Measurements from ENCODE around the gene CDADC1.
A peak's percentile ranks its signal among the peaks of the same experiment; 100 is the strongest.
"Not testable (repeated sequence)": the region's sequence is repeated elsewhere in the genome, so short reads cannot be mapped to it uniquely, and the experiment has no call there.

CDADC1 gene

GRCh38 chr13:49278211-49278610, 30.5 kb downstream of the CDADC1 start:
- H3K27ac ChIP-seq, result no peak overlapping the region
- TF ChIP-seq CTCF (conservative IDR thresholded peaks at IDR 0.05), result no peak

- no peak overlapping the region for H3K27ac ChIP-seq
- no peak for TF ChIP-seq CTCF (conservative IDR thresholded peaks at IDR 0.05)
Measured at GRCh38 chr13:49279112-49279511, 31.4 kb downstream of the CDADC1 start.

- H3K27ac ChIP-seq, result no peak overlapping the region
- no peak for TF ChIP-seq CTCF (conservative IDR thresholded peaks at IDR 0.05)
Measured at GRCh38 chr13:49279885-49280284, 32.2 kb downstream of the CDADC1 start.

GRCh38 chr13:49287995-49288394, 40.3 kb downstream of the CDADC1 start:
- no peak overlapping the region for H3K27ac ChIP-seq
- no peak for TF ChIP-seq CTCF (conservative IDR thresholded peaks at IDR 0.05)

GRCh38 chr13:49288458-49288857, 40.7 kb downstream of the CDADC1 start:
- no peak overlapping the region for H3K27ac ChIP-seq
- TF ChIP-seq CTCF (conservative IDR thresholded peaks at IDR 0.05), result no peak

GRCh38 chr13:49292742-49293486, 45.2 kb downstream of the CDADC1 start:
- H3K27ac ChIP-seq, result peak overlapping the region; percentile 13; the same call in 1 of the 2 replicates
- TF ChIP-seq CTCF (conservative IDR thresholded peaks at IDR 0.05), result no peak

GRCh38 chr13:49294723-49295122, 47.0 kb downstream of the CDADC1 start:
- not testable (repeated sequence) for H3K27ac ChIP-seq

- no peak for TF ChIP-seq CTCF (conservative IDR thresholded peaks at IDR 0.05)
Measured at GRCh38 chr13:49295244-49295643, 47.5 kb downstream of the CDADC1 start.

More at GRCh38 chr13:49295244-49295643, 47.5 kb downstream of the CDADC1 start:
- no peak overlapping the region for H3K27ac ChIP-seq
